WTC11 (cell line): ENCODE results near the gene TBC1D23.

Experiments used
- CTCF ChIP-seq: fragments of 200-600 bp; IDR thresholded peaks from 2 replicates; pipeline ENCODE4 v1.8.0; 2022; ENCODE audit warnings: antibody characterized with exemption
- E2F5 ChIP-seq: sonication (generic); formaldehyde crosslinking; IDR thresholded peaks from 2 replicates; pipeline ENCODE4 v1.8.1; 2022; ENCODE audit warnings: mild to moderate bottlenecking, moderate library complexity, missing genetic modification reagents
- FOXK1 ChIP-seq: sonication (generic); formaldehyde crosslinking; IDR thresholded peaks from 2 replicates; pipeline ENCODE4 v1.8.0; 2022; ENCODE audit warnings: mild to moderate bottlenecking, moderate library complexity, missing genetic modification reagents
- FOXP1 ChIP-seq: sonication (generic); formaldehyde crosslinking; IDR thresholded peaks from 2 replicates; pipeline ENCODE4 v1.8.0; 2022; ENCODE audit warnings: missing genetic modification reagents, mild to moderate bottlenecking, moderate library complexity, borderline replicate concordance
- SMAD3 ChIP-seq: sonication (generic); formaldehyde crosslinking; IDR thresholded peaks from 2 replicates; pipeline ENCODE4 v1.8.0; 2022; ENCODE audit warnings: missing genetic modification reagents, mild to moderate bottlenecking, borderline replicate concordance
- TEAD1 ChIP-seq: sonication (generic); formaldehyde crosslinking; IDR thresholded peaks from 2 replicates; pipeline ENCODE4 v1.8.0; 2022; ENCODE audit warnings: mild to moderate bottlenecking, missing genetic modification reagents
- ZNF317 ChIP-seq: sonication (generic); formaldehyde crosslinking; IDR thresholded peaks from 2 replicates; pipeline ENCODE4 v1.8.1; 2023; ENCODE audit warnings: low read depth, mild to moderate bottlenecking, moderate library complexity, missing genetic modification reagents, borderline replicate concordance

- TF ChIP-seq FOXK1 (CRISPR knock-in tag) = no peak
- TF ChIP-seq E2F5 (CRISPR knock-in tag) = no peak
- TF ChIP-seq CTCF = no peak
- no peak for TF ChIP-seq TEAD1 (CRISPR knock-in tag)
- no peak for TF ChIP-seq FOXP1 (CRISPR knock-in tag)
- TF ChIP-seq SMAD3 = no peak
- no peak for TF ChIP-seq ZNF317 (CRISPR knock-in tag)
Observed at GRCh38 chr3:100277255-100277800, 16.5 kb downstream of the TBC1D23 start.
